Bronchial epithelial cell (primary cell): ENCODE measurements around the gene TMC3. TPM values are rescaled to one million over a fixed set of nuclear protein-coding genes. Genes with fewer than 3 reads are reported as not detected.

Source experiments
- DNase-seq: peaks from one replicate; pipeline ENCODE4 v3.0.0-alpha.2; 2010; ENCODE audit warnings: low read depth
- FAIRE-seq: peaks from 2 replicates; lab custom pipeline; 2011; peaks lifted over from hg19 to GRCh38; lab: Jason Lieb, UNC
- H3K27me3 ChIP-seq: 2 replicates; pipeline ENCODE4 v1.5.1; 2011; ENCODE audit warnings: low read length; ENCODE audit not compliant: control insufficient read depth, insufficient read depth
- H3K36me3 ChIP-seq: 2 replicates; pipeline ENCODE4 v1.5.1; 2011; ENCODE audit warnings: low read length; ENCODE audit not compliant: control insufficient read depth, insufficient read depth
- H3K4me3 ChIP-seq: 2 replicates; pipeline ENCODE4 v1.5.1; 2011; ENCODE audit warnings: mild to moderate bottlenecking, low read depth, low read length, control low read depth
- total RNA-seq: library from RNA; depleted of rRNA; stranded (reverse); fragments of >200 nt; gene quantifications from 2 replicates; pipeline ENCODE4 v1.2.1, GENCODE V29; 2014
- TF ChIP-seq, protein P1 (sequence below): IDR thresholded peaks from 2 replicates; pipeline ENCODE4 v1.5.1; 2011; ENCODE audit warnings: mild to moderate bottlenecking, moderate library complexity, low read length, control low read depth, inconsistent platforms; ENCODE audit not compliant: insufficient read depth, severe bottlenecking

The TMC3 gene
- total RNA-seq, 1 donor from 2014 or later: not detected

DNA sequence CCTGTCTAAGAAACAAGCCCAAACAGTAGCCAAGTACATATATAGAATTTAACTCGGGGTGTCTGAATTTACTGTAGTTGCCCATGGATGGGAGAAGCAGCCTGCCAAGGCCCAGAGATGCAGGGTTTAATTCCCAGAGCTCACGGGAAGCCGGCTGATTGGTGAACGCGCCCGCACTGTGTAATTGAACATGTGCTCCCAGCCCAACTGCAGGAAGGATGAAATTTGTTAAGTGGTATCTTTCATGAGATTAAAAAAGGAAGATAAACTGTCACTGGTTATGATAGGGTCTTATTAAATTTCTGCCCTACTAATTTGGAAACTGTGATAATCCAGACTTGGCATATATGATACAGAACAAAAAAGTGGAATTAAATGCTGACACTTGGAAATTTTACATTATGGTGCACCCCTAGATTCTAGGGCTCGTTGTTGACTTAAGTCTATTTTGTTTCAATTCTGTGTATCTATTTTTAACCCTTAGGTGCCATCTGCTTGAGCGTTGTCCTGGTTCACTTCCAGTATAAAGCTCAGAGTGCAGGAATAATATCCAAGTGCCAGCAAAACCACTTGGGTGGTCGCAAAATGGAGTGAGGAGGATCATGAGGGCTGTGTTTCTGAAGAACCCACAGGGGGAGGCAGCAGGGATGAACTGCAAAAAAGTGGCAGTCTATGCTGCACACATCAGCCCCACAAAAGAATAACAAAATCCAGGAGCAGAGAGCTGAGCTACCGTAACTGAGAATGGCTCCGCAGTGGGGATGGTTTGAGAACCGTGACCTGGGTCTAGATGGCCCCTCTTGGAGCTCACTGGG lies 13.8 kb upstream of the TMC3 start:
- DNase-seq: no peak
- no peak for FAIRE-seq
- Histone ChIP-seq H3K36me3 (no peaks in the 10 kb centered on the region), H3K27me3 (no peaks in the 10 kb centered on the region), H3K4me3 (no peak overlapping the region)
- TF ChIP-seq, protein P1, sequence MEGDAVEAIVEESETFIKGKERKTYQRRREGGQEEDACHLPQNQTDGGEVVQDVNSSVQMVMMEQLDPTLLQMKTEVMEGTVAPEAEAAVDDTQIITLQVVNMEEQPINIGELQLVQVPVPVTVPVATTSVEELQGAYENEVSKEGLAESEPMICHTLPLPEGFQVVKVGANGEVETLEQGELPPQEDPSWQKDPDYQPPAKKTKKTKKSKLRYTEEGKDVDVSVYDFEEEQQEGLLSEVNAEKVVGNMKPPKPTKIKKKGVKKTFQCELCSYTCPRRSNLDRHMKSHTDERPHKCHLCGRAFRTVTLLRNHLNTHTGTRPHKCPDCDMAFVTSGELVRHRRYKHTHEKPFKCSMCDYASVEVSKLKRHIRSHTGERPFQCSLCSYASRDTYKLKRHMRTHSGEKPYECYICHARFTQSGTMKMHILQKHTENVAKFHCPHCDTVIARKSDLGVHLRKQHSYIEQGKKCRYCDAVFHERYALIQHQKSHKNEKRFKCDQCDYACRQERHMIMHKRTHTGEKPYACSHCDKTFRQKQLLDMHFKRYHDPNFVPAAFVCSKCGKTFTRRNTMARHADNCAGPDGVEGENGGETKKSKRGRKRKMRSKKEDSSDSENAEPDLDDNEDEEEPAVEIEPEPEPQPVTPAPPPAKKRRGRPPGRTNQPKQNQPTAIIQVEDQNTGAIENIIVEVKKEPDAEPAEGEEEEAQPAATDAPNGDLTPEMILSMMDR: no peak

DNA sequence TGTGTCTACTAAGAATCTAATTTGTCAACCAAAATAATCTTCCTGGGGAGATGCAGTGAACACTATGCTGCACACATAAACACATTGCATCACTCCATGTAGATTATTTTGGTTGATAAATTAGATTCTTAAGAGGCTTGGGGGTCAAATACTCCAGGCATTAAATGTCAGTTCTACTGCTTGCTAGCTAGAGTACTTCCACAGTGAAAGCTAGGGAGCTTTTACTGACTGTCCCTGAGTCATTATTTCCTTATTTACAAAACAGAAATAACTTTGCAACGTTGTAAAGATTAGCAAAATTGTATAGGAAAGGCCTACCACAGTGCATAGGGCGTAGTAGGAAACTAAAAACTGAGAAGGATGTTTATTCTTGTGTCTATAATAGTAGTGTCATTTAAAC lies 12.9 kb upstream of the TMC3 start:
- no peaks in the 10 kb centered on the region for H3K36me3 ChIP-seq
- no peak for FAIRE-seq
- TF ChIP-seq, protein P1: no peak
- no peaks in the 10 kb centered on the region for H3K27me3 ChIP-seq
- no peak overlapping the region for H3K4me3 ChIP-seq
- DNase-seq: peak; percentile 47

DNA sequence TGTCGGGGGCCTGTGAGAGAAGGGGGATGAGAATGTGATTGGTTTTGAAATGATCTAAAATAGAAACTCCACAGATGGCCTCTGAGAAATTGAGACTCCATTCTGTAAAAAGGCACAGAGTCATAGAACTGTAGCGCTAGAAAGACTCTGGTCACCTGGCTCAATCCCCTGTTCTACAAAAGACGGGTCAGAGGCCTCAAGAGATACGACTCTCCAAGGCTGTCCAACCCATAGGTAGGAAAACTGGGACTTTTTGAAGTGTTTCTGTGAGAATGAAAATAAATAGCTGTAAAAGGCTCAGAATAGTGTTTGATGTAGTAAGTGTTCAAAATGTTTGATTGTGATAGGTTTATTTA lies 11.7 kb upstream of the TMC3 start:
- no peak for DNase-seq
- no peak overlapping the region for H3K4me3 ChIP-seq
- H3K36me3 ChIP-seq: no peaks in the 10 kb centered on the region
- TF ChIP-seq, protein P1: no peak
- no peak for FAIRE-seq
- no peaks in the 10 kb centered on the region for H3K27me3 ChIP-seq

- FAIRE-seq (no peak), DNase-seq (no peak)
- H3K4me3 ChIP-seq: no peak overlapping the region
- peaks cover 2% of the 10 kb centered on the region for H3K27me3 ChIP-seq
- TF ChIP-seq, protein P1: no peak
- H3K36me3 ChIP-seq: no peaks in the 10 kb centered on the region
These were observed 11.1 kb upstream of the TMC3 start for GRCh38 chr15:81384891-81385720.

GRCh38 chr15:81381720-81382119 lies 7.7 kb upstream of the TMC3 start:
- FAIRE-seq: no peak
- H3K27me3 ChIP-seq: peaks cover 2% of the 10 kb centered on the region
- TF ChIP-seq, protein P1: no peak

More at GRCh38 chr15:81381720-81382119, 7.7 kb upstream of the TMC3 start:
- no peak overlapping the region for H3K4me3 ChIP-seq
- DNase-seq: no peak
- no peaks in the 10 kb centered on the region for H3K36me3 ChIP-seq
